ENCODE data around the gene RAPGEF5.

The RAPGEF5 gene

DNA sequence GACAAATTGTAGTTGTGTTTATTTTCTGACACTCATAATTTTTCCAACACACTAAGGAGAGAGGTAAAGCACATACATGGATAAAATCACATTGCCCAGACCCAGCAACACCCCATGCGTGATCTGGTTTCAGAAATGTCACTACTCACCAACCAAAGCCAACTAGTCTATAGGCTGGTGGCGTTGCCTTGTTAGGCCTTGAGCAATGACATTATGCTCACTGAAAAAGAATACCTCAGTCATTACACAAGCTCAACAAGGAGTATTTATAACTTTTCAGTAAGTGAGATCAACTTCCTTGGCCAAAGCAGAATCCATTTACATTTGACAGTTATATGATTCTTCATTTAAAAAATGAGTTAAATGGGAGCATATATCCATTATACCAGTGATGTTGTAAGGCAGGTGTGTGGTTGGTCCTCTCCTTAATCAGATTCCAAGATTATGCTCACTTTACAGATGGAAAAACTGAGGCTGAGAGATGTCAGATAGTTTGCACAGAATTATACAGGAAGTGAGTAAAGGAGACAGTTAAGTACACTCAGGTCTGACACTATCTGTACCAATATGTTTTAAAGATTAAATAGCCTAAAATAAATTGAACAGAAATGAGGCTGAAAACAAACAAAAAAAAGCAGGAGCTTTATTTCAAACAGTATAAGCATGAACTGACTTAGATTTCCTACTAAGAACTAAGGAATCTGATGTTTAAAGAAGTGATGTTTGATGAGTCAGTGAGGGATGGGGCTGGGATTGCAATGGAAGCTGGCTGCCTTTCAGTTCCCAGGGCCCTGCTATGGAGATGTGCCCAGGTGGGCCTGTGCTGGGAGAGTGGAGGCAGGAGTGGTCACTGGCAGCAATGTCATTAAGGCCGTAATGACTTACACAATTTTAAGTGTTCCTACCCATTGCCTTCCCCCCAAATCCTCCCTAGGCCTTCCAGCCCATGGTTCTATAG is 118.3 kb downstream of the RAPGEF5 start:
- DNase-seq (ENCODE audit: low read depth): no peak
- H3K4me3 ChIP-seq (ENCODE audit: low read depth, low read length): no peak overlapping the region
- TF ChIP-seq, protein P1, sequence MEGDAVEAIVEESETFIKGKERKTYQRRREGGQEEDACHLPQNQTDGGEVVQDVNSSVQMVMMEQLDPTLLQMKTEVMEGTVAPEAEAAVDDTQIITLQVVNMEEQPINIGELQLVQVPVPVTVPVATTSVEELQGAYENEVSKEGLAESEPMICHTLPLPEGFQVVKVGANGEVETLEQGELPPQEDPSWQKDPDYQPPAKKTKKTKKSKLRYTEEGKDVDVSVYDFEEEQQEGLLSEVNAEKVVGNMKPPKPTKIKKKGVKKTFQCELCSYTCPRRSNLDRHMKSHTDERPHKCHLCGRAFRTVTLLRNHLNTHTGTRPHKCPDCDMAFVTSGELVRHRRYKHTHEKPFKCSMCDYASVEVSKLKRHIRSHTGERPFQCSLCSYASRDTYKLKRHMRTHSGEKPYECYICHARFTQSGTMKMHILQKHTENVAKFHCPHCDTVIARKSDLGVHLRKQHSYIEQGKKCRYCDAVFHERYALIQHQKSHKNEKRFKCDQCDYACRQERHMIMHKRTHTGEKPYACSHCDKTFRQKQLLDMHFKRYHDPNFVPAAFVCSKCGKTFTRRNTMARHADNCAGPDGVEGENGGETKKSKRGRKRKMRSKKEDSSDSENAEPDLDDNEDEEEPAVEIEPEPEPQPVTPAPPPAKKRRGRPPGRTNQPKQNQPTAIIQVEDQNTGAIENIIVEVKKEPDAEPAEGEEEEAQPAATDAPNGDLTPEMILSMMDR (IDR thresholded peaks at IDR 0.05; ENCODE audit: low read depth, low read length, missing control alignments): no peak

DNA sequence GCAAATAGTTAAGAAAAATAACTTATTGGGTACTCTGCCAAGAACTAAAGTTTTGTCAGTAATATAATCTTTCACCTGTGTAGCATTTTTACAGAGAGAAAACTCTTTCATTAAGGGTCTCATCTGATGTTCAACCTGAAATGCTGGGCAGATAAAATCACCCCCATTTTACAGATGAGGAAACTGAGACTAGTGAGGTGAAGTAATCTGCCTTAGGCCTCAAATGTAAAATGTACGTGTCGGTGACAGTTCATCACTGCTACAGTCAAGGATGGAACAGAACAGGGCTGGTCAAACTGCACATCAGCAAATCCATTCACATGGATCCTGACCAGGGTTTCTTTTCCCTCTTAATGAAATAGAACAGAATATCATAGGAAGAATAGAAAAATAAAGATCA is 121.8 kb downstream of the RAPGEF5 start:
- TF ChIP-seq, protein P1 (IDR thresholded peaks at IDR 0.05; ENCODE audit: low read depth, low read length, missing control alignments): no peak
- no peak for DNase-seq (ENCODE audit: low read depth)
- no peak overlapping the region for H3K4me3 ChIP-seq (ENCODE audit: low read depth, low read length)

DNA sequence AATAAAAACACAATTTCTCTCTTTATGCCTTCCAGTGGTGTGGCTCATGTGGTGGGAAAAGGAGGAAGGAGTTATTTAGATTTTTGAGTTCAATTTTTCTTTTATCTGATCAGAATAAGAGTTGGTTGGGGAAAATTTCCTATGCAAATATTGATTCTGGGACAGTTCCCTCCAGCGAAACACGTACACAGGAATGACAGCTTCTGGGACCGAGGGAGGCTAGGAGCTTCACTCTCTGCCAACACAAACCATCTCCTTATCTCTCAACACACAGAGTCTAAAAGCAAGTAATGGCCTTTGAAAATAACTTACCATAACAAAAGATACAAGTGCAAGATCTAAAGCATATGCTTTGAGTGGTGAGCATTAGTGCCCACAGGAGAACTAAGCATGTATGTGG is 122.7 kb downstream of the RAPGEF5 start:
- TF ChIP-seq, protein P1 (IDR thresholded peaks at IDR 0.05; ENCODE audit: low read depth, low read length, missing control alignments): no peak
- H3K4me3 ChIP-seq (ENCODE audit: low read depth, low read length): no peak overlapping the region

DNA sequence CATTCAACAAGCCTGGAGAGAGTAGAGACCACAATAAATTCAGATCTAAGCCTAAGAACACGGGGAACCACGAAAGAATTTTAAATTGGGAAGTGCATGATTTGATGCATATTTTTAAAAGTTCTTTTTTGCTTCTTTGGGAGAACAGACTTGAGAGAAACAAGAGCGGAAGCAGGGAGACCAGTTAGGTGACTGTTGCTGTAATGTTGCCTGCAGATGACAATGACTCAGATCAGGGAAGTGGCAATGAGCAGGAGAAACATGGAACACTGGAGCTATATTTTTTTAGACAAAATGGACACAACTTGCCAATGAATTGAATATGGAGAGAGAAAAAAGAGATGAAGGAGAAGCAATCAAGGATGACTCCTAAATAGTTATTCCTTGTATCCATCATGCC is 125.1 kb downstream of the RAPGEF5 start:
- no peak overlapping the region for H3K4me3 ChIP-seq (ENCODE audit: low read depth, low read length)
- no peak for DNase-seq (ENCODE audit: low read depth)
- TF ChIP-seq, protein P1 (IDR thresholded peaks at IDR 0.05; ENCODE audit: low read depth, low read length, missing control alignments): no peak

More for the DNA sequence above, 122.7 kb downstream of the RAPGEF5 start:
- DNase-seq (ENCODE audit: low read depth): no peak

DNA sequence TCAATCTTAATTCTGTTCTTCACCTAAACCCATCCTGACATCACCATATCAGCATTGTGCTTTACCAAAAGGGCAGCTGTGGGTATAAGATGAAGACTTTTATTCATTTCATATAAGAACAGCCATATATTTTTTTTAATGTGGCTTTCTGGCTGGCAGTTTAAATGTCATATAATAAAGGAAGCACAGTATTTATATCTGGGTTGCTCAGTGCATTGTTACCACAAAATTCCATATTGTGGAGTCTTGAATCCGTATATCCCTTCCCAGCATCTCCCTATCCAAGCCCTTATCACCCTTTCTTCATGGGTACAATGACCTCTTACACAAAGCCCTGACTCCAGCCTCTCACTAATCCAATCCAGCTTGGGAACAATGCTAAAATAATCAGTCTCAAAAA is 125.8 kb downstream of the RAPGEF5 start:
- TF ChIP-seq, protein P1 (IDR thresholded peaks at IDR 0.05; ENCODE audit: low read depth, low read length, missing control alignments): no peak
- no peak for DNase-seq (ENCODE audit: low read depth)
- H3K4me3 ChIP-seq (ENCODE audit: low read depth, low read length): no peak overlapping the region

DNA sequence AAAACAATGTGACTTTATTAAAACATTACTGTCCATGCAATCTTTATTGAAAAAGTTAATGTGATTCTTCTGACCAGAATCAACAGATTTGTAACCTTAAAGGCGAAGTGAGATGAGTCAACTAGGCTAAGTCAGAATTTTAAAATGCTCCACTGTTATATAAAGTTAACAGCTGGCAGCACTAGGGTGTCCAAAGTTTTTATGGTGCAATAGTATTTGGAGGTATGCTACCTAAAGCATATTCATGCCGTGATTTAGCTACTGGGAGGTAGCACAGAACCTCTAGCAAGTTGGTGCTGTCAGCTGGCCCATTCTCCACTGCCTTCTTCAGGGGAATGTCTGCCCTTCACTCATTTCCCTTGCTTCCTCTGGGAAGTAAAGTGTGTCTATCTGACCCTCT is 126.7 kb downstream of the RAPGEF5 start:
- no peak for DNase-seq (ENCODE audit: low read depth)

More for the DNA sequence above, 126.7 kb downstream of the RAPGEF5 start:
- H3K4me3 ChIP-seq (ENCODE audit: low read depth, low read length): no peak overlapping the region
- TF ChIP-seq, protein P1 (IDR thresholded peaks at IDR 0.05; ENCODE audit: low read depth, low read length, missing control alignments): no peak
